GM18868 (cell line): ENCODE data around the gene OR6B2.

Source experiments
- ATAC-seq: cut with Tn5 transposase; IDR thresholded peaks from one replicate; pipeline ENCODE4 v1.9.1; 2021; ENCODE audit warnings: mild to moderate bottlenecking, moderate library complexity; ENCODE audit not compliant: unreplicated experiment

OR6B2 gene

GRCh38 chr2:239983004-239983778, 47.0 kb downstream of the OR6B2 start:
- no peak for ATAC-seq
